T-helper 17 cell (primary cell): ENCODE results near the gene RIN3. TPM values are rescaled to one million over a fixed set of nuclear protein-coding genes. Genes with fewer than 3 reads are reported as not detected.

Experiments used
- ATAC-seq: fragments of 150-1000 bp; cut with Tn5 transposase; 2 replicates; pipeline ENCODE4 v1.10.0; 2021; ENCODE audit warnings: mild to moderate bottlenecking, moderate library complexity
- DNase-seq, 3 donors: peaks; one replicate each; pipeline versions ENCODE4 v3.0.0 to v3.0.0-alpha.2; 2020 to 2021
- H3K9me3 ChIP-seq: one replicate; pipeline ENCODE4 v1.7.0; 2013; ENCODE audit warnings: low read length, mild to moderate bottlenecking; ENCODE audit not compliant: control insufficient read depth, poor library complexity, severe bottlenecking
- H3K27ac Mint-ChIP-seq: one replicate; pipeline ENCODE4 v1.8.0; 2022; ENCODE audit warnings: mild to moderate bottlenecking, moderate library complexity, mixed read lengths
- H3K27me3 Mint-ChIP-seq: one replicate; pipeline ENCODE4 v1.8.0; 2022; ENCODE audit warnings: mixed read lengths
- H3K36me3 Mint-ChIP-seq: one replicate; pipeline ENCODE4 v1.8.0; 2022; ENCODE audit warnings: low read depth, mixed read lengths
- H3K4me1 Mint-ChIP-seq: one replicate; pipeline ENCODE4 v1.8.0; 2022; ENCODE audit warnings: mild to moderate bottlenecking, mixed read lengths
- H3K4me3 Mint-ChIP-seq: one replicate; pipeline ENCODE4 v1.8.0; 2022; ENCODE audit warnings: mild to moderate bottlenecking, moderate library complexity, mixed read lengths
- total RNA-seq, 4 donors: library from RNA in 2 of 4; stranded (reverse) in 2 of 4; gene quantifications; one replicate each; pipeline ENCODE4 v1.2.3 and lab custom pipeline; 2022 to 2026

Gene RIN3
- total RNA-seq, 2 donors from 2014 or later = 49.3 to 70.0 TPM

GRCh38 chr14:92651758-92652406, 138.3 kb downstream of the RIN3 start:
- peaks cover 60% of the 10 kb centered on the region for H3K4me1 Mint-ChIP-seq
- H3K36me3 Mint-ChIP-seq = peaks cover 13% of the 10 kb centered on the region
- no peak for ATAC-seq
- no peaks in the 10 kb centered on the region for H3K9me3 ChIP-seq
- H3K27ac Mint-ChIP-seq = peak overlapping the region; percentile 99
- no peaks in the 10 kb centered on the region for H3K27me3 Mint-ChIP-seq
- DNase-seq = peak; percentile 20 to 26 (median 21)
- H3K4me3 Mint-ChIP-seq = peak overlapping the region; percentile 96

- H3K4me3 Mint-ChIP-seq = peak overlapping the region; percentile 96
- H3K27ac Mint-ChIP-seq = peak overlapping the region; percentile 99
- DNase-seq (no peak), ATAC-seq (no peak)
- peaks cover 62% of the 10 kb centered on the region for H3K4me1 Mint-ChIP-seq
- H3K9me3 ChIP-seq = no peaks in the 10 kb centered on the region
- no peaks in the 10 kb centered on the region for H3K27me3 Mint-ChIP-seq
- H3K36me3 Mint-ChIP-seq = peaks cover 13% of the 10 kb centered on the region
These were observed 139.0 kb downstream of the RIN3 start for GRCh38 chr14:92652413-92653151.

GRCh38 chr14:92653162-92653651, 139.6 kb downstream of the RIN3 start:
- no peaks in the 10 kb centered on the region for H3K27me3 Mint-ChIP-seq
- H3K4me1 Mint-ChIP-seq = peaks cover 65% of the 10 kb centered on the region

GRCh38 chr14:92654239-92654901, 140.8 kb downstream of the RIN3 start:
- Mint-ChIP-seq H3K4me1 (peaks cover 66% of the 10 kb centered on the region), H3K36me3 (peaks cover 14% of the 10 kb centered on the region), H3K27me3 (no peaks in the 10 kb centered on the region), H3K4me3 (peak overlapping the region; percentile 96), H3K27ac (peak overlapping the region; percentile 99)
- H3K9me3 ChIP-seq = no peaks in the 10 kb centered on the region
- ATAC-seq (no peak), DNase-seq (no peak)

More at GRCh38 chr14:92653162-92653651, 139.6 kb downstream of the RIN3 start:
- H3K9me3 ChIP-seq = no peaks in the 10 kb centered on the region
- peaks cover 14% of the 10 kb centered on the region for H3K36me3 Mint-ChIP-seq
- H3K4me3 Mint-ChIP-seq = peak overlapping the region; percentile 96
- DNase-seq (no peak), ATAC-seq (no peak)
- H3K27ac Mint-ChIP-seq = peak overlapping the region; percentile 99

- peak overlapping the region; percentile 99 for H3K27ac Mint-ChIP-seq
- peaks cover 69% of the 10 kb centered on the region for H3K4me1 Mint-ChIP-seq
- H3K4me3 Mint-ChIP-seq = peak overlapping the region; percentile 84
- no peaks in the 10 kb centered on the region for H3K27me3 Mint-ChIP-seq
- no peak for DNase-seq
- ATAC-seq = no peak
- H3K36me3 Mint-ChIP-seq = peaks cover 14% of the 10 kb centered on the region
- H3K9me3 ChIP-seq = no peaks in the 10 kb centered on the region
These were observed 142.0 kb downstream of the RIN3 start for GRCh38 chr14:92655419-92656201.

- ATAC-seq = no peak
- no peak for DNase-seq
- no peaks in the 10 kb centered on the region for H3K27me3 Mint-ChIP-seq
These were observed 142.9 kb downstream of the RIN3 start for GRCh38 chr14:92656306-92657081.

GRCh38 chr14:92657457-92658142, 144.0 kb downstream of the RIN3 start:
- DNase-seq (no peak), ATAC-seq (no peak)
- Mint-ChIP-seq H3K36me3 (peaks cover 17% of the 10 kb centered on the region), H3K4me1 (peaks cover 70% of the 10 kb centered on the region), H3K27me3 (no peaks in the 10 kb centered on the region), H3K27ac (peak overlapping the region; percentile 99), H3K4me3 (peak overlapping the region; percentile 84)
- H3K9me3 ChIP-seq = no peaks in the 10 kb centered on the region

More at GRCh38 chr14:92656306-92657081, 142.9 kb downstream of the RIN3 start:
- peak overlapping the region; percentile 84 for H3K4me3 Mint-ChIP-seq
- H3K27ac Mint-ChIP-seq = peak overlapping the region; percentile 99
- peaks cover 14% of the 10 kb centered on the region for H3K36me3 Mint-ChIP-seq
- H3K4me1 Mint-ChIP-seq = peaks cover 69% of the 10 kb centered on the region
- H3K9me3 ChIP-seq = no peaks in the 10 kb centered on the region

GRCh38 chr14:92658160-92658559, 144.6 kb downstream of the RIN3 start:
- H3K4me3 Mint-ChIP-seq = peak overlapping the region; percentile 74

GRCh38 chr14:92658684-92659083, 145.1 kb downstream of the RIN3 start:
- peak overlapping the region; percentile 99 for H3K27ac Mint-ChIP-seq
- DNase-seq = no peak
- ATAC-seq = no peak
- peaks cover 12% of the 10 kb centered on the region for H3K36me3 Mint-ChIP-seq
- H3K9me3 ChIP-seq = no peaks in the 10 kb centered on the region
- peak overlapping the region; percentile 74 for H3K4me3 Mint-ChIP-seq
- no peaks in the 10 kb centered on the region for H3K27me3 Mint-ChIP-seq
- H3K4me1 Mint-ChIP-seq = peaks cover 70% of the 10 kb centered on the region

More at GRCh38 chr14:92658160-92658559, 144.6 kb downstream of the RIN3 start:
- Mint-ChIP-seq H3K27ac (peak overlapping the region; percentile 99), H3K27me3 (no peaks in the 10 kb centered on the region), H3K36me3 (peaks cover 15% of the 10 kb centered on the region), H3K4me1 (peaks cover 72% of the 10 kb centered on the region)
- no peak for ATAC-seq
- DNase-seq = no peak
- H3K9me3 ChIP-seq = no peaks in the 10 kb centered on the region

GRCh38 chr14:92659765-92660561, 146.4 kb downstream of the RIN3 start:
- peak; percentile 42 for ATAC-seq
- Mint-ChIP-seq H3K27ac (peak overlapping the region; percentile 99), H3K4me3 (peak overlapping the region; percentile 28), H3K27me3 (no peaks in the 10 kb centered on the region), H3K36me3 (peaks cover 17% of the 10 kb centered on the region), H3K4me1 (peaks cover 73% of the 10 kb centered on the region)
- DNase-seq = no peak
- H3K9me3 ChIP-seq = no peaks in the 10 kb centered on the region

- H3K36me3 Mint-ChIP-seq = peaks cover 13% of the 10 kb centered on the region
- H3K4me3 Mint-ChIP-seq = no peak overlapping the region
- peak overlapping the region; percentile 99 for H3K27ac Mint-ChIP-seq
- DNase-seq (no peak), ATAC-seq (no peak)
- H3K9me3 ChIP-seq = no peaks in the 10 kb centered on the region
- peaks cover 71% of the 10 kb centered on the region for H3K4me1 Mint-ChIP-seq
- no peaks in the 10 kb centered on the region for H3K27me3 Mint-ChIP-seq
These were observed 147.0 kb downstream of the RIN3 start for GRCh38 chr14:92660571-92660970.
